Type B pancreatic cell (in vitro differentiated cells): ENCODE measurements around the gene CNTNAP2. TPM values are rescaled to one million over a fixed set of nuclear protein-coding genes. Genes with fewer than 3 reads are reported as not detected.

Source experiments
- DNase-seq: peaks from one replicate; pipeline ENCODE4 v3.0.0; 2021; ENCODE audit warnings: mixed read lengths; ENCODE audit not compliant: unreplicated experiment; ENCODE audit errors: extremely low spot score
- H3K27ac Mint-ChIP-seq: 2 replicates; pipeline ENCODE4 v1.8.0; 2021; ENCODE audit warnings: mild to moderate bottlenecking, mixed read lengths
- H3K27me3 Mint-ChIP-seq: 2 replicates; pipeline ENCODE4 v1.8.0; 2021; ENCODE audit warnings: mixed read lengths
- H3K36me3 Mint-ChIP-seq: 2 replicates; pipeline ENCODE4 v1.8.0; 2021; ENCODE audit warnings: mixed read lengths
- H3K4me1 Mint-ChIP-seq: one replicate; pipeline ENCODE4 v1.8.0; 2021; ENCODE audit warnings: mixed read lengths; ENCODE audit not compliant: unreplicated experiment
- H3K4me3 Mint-ChIP-seq: 2 replicates; pipeline ENCODE4 v1.8.0; 2021; ENCODE audit warnings: mild to moderate bottlenecking, mixed read lengths
- H3K9me3 Mint-ChIP-seq: 2 replicates; pipeline ENCODE4 v1.8.0; 2021; ENCODE audit warnings: mixed read lengths
- CTCF ChIP-seq: fragments of 200-600 bp; sonication (generic); conservative IDR thresholded peaks from 2 replicates; pipeline ENCODE4 v1.5.0; 2021; ENCODE audit warnings: antibody characterized with exemption, mild to moderate bottlenecking
- total RNA-seq: library from RNA; stranded (reverse); gene quantifications from 2 replicates; pipeline ENCODE4 v1.2.1, GENCODE V29; 2021; ENCODE audit warnings: low replicate concordance

CNTNAP2 gene
- total RNA-seq, 1 donor from 2014 or later: 26.8 TPM

- no peak overlapping the region for H3K4me3 Mint-ChIP-seq
- no peaks in the 10 kb centered on the region for H3K4me1 Mint-ChIP-seq
- no peak for TF ChIP-seq CTCF
- H3K27ac Mint-ChIP-seq: no peak overlapping the region
- DNase-seq: no peak
- H3K27me3 Mint-ChIP-seq: peaks cover 8% of the 10 kb centered on the region
- H3K9me3 Mint-ChIP-seq: no peaks in the 10 kb centered on the region
- no peaks in the 10 kb centered on the region for H3K36me3 Mint-ChIP-seq
Observed at GRCh38 chr7:148201992-148202391, 2085.4 kb downstream of the CNTNAP2 start.

- Mint-ChIP-seq H3K4me3 (no peak overlapping the region), H3K9me3 (no peaks in the 10 kb centered on the region), H3K36me3 (no peaks in the 10 kb centered on the region), H3K27me3 (peaks cover 6% of the 10 kb centered on the region), H3K27ac (no peak overlapping the region), H3K4me1 (no peaks in the 10 kb centered on the region)
- DNase-seq: no peak
- no peak for TF ChIP-seq CTCF
Observed at GRCh38 chr7:148204639-148205304, 2088.2 kb downstream of the CNTNAP2 start.

- no peak for TF ChIP-seq CTCF
- H3K9me3 Mint-ChIP-seq: no peaks in the 10 kb centered on the region
- H3K4me3 Mint-ChIP-seq: no peak overlapping the region
- no peak for DNase-seq
- no peaks in the 10 kb centered on the region for H3K4me1 Mint-ChIP-seq
- no peak overlapping the region for H3K27ac Mint-ChIP-seq
- peaks cover 7% of the 10 kb centered on the region for H3K27me3 Mint-ChIP-seq
- no peaks in the 10 kb centered on the region for H3K36me3 Mint-ChIP-seq
Observed at GRCh38 chr7:148209643-148210190, 2093.1 kb downstream of the CNTNAP2 start.

- DNase-seq: no peak
- Mint-ChIP-seq H3K36me3 (no peaks in the 10 kb centered on the region), H3K4me3 (no peak overlapping the region)
Observed at GRCh38 chr7:148210804-148211325, 2094.3 kb downstream of the CNTNAP2 start.

GRCh38 chr7:148211740-148212151 is 2095.1 kb downstream of the CNTNAP2 start:
- no peak for DNase-seq
- Mint-ChIP-seq H3K9me3 (peaks cover 2% of the 10 kb centered on the region), H3K36me3 (peaks cover under 1% of the 10 kb centered on the region), H3K4me1 (no peaks in the 10 kb centered on the region), H3K4me3 (no peak overlapping the region), H3K27me3 (peaks cover 7% of the 10 kb centered on the region), H3K27ac (no peak overlapping the region)
- TF ChIP-seq CTCF: no peak

More at GRCh38 chr7:148210804-148211325, 2094.3 kb downstream of the CNTNAP2 start:
- no peak for TF ChIP-seq CTCF
- peaks cover 7% of the 10 kb centered on the region for H3K27me3 Mint-ChIP-seq
- no peaks in the 10 kb centered on the region for H3K4me1 Mint-ChIP-seq
- no peak overlapping the region for H3K27ac Mint-ChIP-seq
- H3K9me3 Mint-ChIP-seq: no peaks in the 10 kb centered on the region
